NCI-H1105 treated with DMSO at 0.1 percent for 48 hours (cell line): ENCODE data around the gene SH3PXD2B.
"Not testable (repeated sequence)": the region's sequence is repeated elsewhere in the genome, so short reads cannot be mapped to it uniquely, and the experiment has no call there.

Experiments used
- DNase-seq: peaks from one replicate; lab custom pipeline; 2025; lab: John Stamatoyannopoulos, UW

Gene SH3PXD2B

GRCh38 chr5:172302047-172302710 lies 152.1 kb downstream of the SH3PXD2B start:
- no peak for DNase-seq

- no peak for DNase-seq
Measured at GRCh38 chr5:172299916-172300439, 154.3 kb downstream of the SH3PXD2B start.

- DNase-seq = no peak
Measured at GRCh38 chr5:172294831-172295230, 159.5 kb downstream of the SH3PXD2B start.

- no peak for DNase-seq
Measured at GRCh38 chr5:172293745-172294342, 160.5 kb downstream of the SH3PXD2B start.

- peak; percentile 51 for DNase-seq
Measured at GRCh38 chr5:172293054-172293744, 161.1 kb downstream of the SH3PXD2B start.

- DNase-seq = not testable (repeated sequence)
Measured at GRCh38 chr5:172291837-172292236, 162.5 kb downstream of the SH3PXD2B start.

GRCh38 chr5:172288465-172288864 lies 165.9 kb downstream of the SH3PXD2B start:
- no peak for DNase-seq

- DNase-seq = not testable (repeated sequence)
Measured at GRCh38 chr5:172287140-172287539, 167.2 kb downstream of the SH3PXD2B start.

GRCh38 chr5:172285226-172286143 lies 168.8 kb downstream of the SH3PXD2B start:
- no peak for DNase-seq

GRCh38 chr5:172284611-172284980 lies 169.7 kb downstream of the SH3PXD2B start:
- peak; percentile 16 for DNase-seq

- peak; percentile 46 for DNase-seq
Measured at GRCh38 chr5:172283862-172284610, 170.3 kb downstream of the SH3PXD2B start.

GRCh38 chr5:172283020-172283861 lies 171.1 kb downstream of the SH3PXD2B start, which contains the start of gene UBTD2:
TSS of gene UBTD2 (minus strand) at chr5:172283764. CDS start at chr5:172283665, 99 bp downstream.
- DNase-seq = peak; percentile 48

GRCh38 chr5:172282272-172283019 lies 171.9 kb downstream of the SH3PXD2B start:
- no peak for DNase-seq

GRCh38 chr5:172281346-172281745 lies 173.0 kb downstream of the SH3PXD2B start:
- peak; percentile 15 for DNase-seq

- no peak for DNase-seq
Measured at GRCh38 chr5:172280929-172281328, 173.4 kb downstream of the SH3PXD2B start.

GRCh38 chr5:172280317-172280716 lies 174.0 kb downstream of the SH3PXD2B start:
- no peak for DNase-seq

- no peak for DNase-seq
Measured at GRCh38 chr5:172278356-172278755, 176.0 kb downstream of the SH3PXD2B start.

GRCh38 chr5:172276214-172276613 lies 178.1 kb downstream of the SH3PXD2B start:
- DNase-seq = no peak
